Anterior cingulate cortex (tissue), 58 donors: ENCODE measurements around the gene THPO.

Source experiments
- DNase-seq, 58 donors: peaks; one replicate each; lab custom pipeline; 2025; lab: John Stamatoyannopoulos, UW

The THPO gene

DNA sequence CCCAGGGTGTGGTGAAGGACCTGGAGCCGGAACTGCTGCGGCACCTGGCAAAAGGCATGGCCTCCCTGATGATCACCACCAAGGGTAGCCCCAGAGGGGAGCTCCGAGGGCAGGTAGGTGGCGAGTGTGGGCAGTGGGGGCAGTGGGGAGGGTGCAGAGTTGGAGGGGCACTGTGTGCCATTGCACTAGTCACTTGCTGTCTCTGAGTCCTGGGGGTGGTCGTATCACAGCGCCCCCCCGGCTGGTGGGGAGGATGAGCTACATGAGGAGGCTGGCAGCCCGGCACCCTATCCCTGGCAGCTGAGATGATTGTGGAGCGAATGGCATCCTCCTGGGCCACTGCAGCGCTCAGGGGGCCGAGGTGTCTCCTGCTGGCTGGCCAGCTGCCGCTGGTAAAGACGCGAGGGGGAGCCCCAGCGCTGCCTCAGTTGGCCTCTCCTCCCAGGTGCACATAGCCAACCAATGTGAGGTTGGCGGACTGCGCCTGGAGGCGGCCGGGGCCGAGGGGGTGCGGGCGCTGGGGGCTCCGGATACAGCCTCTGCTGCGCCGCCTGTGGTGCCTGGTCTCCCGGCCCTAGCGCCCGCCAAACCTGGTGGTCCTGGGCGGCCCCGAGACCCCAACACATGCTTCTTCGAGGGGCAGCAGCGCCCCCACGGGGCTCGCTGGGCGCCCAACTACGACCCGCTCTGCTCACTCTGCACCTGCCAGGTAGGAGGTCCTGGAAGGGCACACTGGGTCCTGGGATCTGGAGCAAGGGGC is 8.2 kb upstream of the THPO start:
- no peak for DNase-seq

DNA sequence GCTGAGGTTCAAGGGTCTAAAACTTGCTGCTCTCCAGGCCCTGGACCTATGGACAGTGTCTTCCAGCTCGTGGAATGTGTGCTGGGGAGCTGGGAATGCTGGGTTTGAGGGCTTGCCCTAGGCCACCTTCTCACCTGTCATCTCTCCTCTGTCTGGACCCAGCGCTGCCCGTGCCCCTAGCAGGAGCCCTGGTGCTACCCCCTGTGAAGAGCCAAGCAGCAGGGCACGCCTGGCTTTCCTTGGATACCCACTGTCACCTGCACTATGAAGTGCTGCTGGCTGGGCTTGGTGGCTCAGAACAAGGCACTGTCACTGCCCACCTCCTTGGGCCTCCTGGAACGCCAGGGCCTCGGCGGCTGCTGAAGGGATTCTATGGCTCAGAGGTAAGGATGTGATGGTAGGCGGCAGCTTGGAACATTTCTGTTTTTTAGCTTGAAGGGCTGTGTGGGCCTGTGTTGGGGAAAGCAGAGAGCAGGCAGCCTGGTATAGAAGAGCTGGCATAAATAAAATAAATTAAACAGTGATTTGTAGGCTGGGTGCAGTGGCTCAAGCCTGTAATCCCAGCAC is 6.9 kb upstream of the THPO start:
- DNase-seq, result peak in 23 of 58 donors; percentile 10 to 70 (median 39)

DNA sequence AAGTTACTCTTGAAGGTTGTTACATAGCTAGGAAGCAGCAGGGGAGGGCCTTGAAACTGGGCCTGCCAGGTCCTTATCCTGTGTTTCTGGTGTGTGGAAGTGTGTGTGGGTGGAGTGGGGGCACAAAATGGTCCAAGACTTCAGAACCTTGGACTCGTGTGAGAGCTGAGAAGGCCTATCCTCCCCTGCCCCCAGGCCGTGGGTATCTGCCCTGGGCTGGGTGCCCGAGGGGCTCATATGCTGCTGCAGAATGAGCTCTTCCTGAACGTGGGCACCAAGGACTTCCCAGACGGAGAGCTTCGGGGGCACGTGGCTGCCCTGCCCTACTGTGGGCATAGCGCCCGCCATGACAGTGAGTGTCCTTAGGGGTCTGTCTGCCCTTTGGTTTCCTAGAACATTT is 6.3 kb upstream of the THPO start:
- DNase-seq, result peak in 1 of 58 donors; percentile 7

DNA sequence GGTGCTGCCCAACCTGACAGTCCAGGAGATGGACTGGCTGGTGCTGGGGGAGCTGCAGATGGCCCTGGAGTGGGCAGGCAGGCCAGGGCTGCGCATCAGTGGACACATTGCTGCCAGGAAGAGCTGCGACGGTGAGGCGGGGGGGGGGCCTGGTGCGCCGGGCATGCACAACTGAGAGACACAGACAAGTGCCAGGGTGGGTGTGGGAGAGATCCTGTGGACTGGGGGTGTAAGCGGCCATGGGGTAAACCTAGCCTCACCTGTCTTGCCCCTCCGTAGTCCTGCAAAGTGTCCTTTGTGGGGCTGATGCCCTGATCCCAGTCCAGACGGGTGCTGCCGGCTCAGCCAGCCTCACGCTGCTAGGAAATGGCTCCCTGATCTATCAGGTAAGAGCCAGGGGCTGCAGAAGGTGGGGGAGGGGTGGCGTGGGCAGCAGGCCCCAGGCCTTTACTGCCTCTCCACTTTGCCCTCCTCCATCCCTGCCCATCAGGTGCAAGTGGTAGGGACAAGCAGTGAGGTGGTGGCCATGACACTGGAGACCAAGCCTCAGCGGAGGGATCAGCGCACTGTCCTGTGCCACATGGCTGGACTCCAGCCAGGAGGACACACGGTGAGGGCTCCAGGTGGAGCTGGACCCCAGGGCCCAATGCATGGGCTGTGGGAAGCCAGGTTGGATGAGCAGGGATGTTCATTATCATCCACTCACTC is 5.2 kb upstream of the THPO start:
- no peak for DNase-seq

DNA sequence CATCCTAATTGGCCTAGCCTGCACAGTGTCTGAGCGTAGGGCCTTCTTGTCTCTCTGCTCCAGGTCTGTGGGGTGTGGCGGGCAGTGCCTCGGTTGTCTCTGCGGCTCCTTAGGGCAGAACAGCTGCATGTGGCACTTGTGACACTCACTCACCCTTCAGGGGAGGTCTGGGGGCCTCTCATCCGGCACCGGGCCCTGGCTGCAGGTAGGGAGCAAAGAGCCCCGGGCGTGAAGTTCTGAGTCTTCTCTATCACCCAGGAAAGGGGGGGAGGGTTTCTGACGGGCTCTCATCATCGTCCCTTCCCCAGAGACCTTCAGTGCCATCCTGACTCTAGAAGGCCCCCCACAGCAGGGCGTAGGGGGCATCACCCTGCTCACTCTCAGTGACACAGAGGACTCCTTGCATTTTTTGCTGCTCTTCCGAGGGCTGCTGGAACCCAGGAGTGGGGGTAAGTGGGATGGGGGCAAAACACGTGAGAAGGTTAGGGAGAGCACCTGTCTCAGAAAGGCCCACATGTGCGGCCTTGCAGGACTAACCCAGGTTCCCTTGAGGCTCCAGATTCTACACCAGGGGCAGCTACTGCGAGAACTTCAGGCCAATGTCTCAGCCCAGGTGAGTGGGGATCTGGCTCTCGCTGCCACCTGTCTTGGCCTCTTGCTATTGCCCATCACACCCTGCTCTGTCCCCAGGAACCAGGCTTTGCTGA is 4.5 kb upstream of the THPO start:
- no peak for DNase-seq

DNA sequence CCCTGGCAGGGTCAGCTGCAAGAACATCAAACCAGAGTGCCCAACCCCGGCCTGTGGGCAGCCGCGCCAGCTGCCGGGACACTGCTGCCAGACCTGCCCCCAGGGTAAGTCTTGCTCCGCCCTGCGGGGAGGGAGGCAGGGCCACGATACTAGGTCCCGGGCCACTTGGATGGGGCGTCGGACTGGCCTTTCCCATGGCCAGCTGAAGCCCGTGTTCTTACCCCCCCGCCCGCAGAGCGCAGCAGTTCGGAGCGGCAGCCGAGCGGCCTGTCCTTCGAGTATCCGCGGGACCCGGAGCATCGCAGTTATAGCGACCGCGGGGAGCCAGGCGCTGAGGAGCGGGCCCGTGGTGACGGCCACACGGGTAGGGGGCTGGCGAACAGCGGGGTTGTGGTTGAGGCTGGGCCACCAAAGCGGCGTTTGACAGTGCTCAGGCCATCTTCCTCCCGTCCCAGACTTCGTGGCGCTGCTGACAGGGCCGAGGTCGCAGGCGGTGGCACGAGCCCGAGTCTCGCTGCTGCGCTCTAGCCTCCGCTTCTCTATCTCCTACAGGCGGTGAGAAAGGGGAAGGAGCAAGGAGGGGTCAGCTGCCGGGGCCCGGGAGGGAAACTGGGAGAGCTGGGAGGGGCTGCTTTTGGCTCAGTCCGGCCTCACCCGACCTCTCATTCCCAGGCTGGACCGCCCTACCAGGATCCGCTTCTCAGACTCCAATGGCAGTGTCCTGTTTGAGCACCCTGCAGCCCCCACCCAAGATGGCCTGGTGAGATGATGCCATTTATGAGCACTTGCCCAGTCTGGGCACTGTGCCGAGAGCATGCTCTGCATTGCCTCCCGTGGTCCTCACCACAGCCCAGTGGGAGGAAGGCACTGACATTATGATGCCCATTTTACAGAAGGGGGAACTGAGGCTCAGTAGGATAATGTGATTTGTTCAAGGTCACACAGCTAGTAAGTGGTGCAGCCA is 3.5 kb upstream of the THPO start:
- DNase-seq, result no peak

DNA sequence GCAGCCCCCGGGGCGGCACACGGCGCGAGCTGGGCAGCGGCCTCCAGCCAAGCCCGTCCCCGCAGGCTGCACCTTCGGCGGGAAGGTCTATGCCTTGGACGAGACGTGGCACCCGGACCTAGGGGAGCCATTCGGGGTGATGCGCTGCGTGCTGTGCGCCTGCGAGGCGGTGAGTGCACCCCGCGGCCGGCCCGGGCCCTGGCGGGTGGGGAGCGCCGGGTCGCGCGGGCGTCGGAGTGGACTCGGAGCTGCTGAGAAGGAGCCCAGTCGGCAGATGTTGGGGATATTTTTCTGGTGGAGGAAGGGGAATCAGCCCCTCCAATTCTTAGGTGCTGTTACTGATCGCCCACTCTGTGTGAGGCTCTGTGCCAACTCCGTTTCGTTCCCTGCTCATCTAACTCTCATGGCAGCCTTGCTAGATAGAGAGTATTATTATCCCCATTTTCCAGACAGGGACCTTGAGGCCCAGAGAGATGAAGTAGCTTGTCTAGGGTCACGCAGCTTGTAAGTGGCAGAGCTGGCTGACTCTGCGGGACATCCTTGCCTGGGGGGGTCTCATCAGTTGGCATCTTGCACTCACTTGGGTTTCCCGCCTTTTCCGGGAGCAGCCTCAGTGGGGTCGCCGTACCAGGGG is 2.7 kb upstream of the THPO start:
- peak in 1 of 58 donors; percentile 31 for DNase-seq

DNA sequence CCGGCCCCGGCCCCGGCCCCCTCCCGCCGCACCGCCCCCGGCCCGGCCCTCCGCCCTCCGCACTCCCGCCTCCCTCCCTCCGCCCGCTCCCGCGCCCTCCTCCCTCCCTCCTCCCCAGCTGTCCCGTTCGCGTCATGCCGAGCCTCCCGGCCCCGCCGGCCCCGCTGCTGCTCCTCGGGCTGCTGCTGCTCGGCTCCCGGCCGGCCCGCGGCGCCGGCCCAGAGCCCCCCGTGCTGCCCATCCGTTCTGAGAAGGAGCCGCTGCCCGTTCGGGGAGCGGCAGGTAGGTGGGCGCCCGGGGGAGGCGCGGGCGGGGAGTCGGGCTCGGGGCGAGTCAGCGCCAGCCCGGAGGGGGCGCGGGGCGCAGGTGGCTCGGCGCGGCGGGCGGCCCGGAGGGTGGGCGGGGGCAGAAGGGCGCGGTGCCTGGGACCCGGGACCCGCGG is 2.2 kb upstream of the THPO start:
- DNase-seq, result peak in 31 of 58 donors; percentile 8 to 62 (median 29)

DNA sequence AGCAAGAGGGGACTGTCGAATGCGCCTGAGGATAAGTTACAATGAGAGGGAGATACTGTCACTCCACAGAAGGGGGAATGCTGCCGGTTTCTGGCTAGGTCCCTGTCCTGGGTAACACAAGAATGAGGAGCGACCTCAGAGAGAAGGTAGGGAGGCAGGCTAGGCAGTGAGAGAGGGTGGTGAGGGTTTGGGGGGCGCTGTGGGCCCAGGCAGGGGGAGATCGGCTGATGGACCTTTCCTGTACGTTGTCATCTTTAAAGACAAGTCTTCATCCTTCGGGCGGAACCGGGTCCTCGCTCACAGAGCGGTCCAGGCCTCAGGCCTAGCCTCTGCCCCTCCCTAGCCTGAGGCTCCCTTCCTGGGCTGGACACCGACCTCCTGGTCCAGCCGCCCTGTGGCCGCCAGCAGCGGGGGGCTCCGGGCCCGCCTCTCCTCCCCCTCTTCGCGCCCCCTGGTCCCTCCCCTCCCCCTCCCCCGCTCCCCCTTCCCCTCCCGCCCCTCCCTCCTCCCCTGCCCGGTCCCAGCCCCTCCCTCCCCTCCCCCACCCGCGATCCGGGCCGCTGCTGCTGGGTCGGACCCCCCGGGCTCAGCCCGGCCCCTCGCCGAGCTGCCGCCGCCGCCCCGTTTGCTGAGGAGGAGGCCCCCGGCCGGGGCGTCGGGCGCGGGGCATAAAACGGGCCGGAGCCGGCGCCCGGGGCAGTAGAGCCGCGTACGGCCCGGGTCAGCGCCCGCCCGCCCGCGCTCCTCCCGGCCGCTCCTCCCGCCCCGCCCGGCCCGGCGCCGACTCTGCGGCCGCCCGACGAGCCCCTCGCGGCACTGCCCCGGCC is 1.6 kb upstream of the THPO start, which contains the start of gene CHRD:
Gene CHRD (plus strand): TSS at position 697 of the 827 bp plus-strand sequence. CDS start 265 bp downstream, outside the sequence.
- peak in 2 of 58 donors; percentile 17 to 25 for DNase-seq

DNA sequence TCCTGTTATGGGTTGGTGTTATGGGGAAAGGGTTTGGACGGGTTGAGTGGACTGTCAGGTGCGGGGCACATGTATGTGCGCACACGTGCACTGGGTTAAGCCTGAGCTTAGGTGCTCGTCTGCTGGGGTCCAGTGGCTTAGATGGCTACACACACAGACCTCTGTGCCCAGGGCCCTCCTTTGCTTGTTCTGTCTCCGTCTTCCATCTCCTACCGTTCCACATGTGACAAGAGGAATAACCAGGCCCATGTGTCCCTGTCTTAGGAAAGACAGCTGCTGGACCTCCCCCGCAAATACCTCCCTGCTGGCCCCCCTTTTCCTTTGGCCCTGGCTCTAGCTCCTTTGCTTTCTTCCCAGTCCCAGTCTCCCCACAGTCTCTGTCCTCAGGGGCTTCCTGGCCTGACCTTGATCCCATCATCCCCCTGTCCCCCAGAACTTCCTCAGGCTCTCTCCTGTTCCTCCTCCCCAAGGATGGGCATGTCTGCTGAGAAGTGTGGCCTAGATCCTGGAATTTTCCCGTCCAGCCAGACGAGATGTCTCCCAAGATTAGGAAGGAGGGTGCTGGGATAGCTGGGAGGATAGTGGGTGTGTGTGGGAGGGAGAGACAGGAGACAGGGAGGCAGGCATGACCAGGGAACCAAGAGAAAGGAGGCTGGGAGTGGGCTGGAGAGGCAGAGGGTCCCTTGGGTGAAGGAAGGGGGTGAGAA is 797 bp upstream of the THPO start:
- no peak for DNase-seq

DNA sequence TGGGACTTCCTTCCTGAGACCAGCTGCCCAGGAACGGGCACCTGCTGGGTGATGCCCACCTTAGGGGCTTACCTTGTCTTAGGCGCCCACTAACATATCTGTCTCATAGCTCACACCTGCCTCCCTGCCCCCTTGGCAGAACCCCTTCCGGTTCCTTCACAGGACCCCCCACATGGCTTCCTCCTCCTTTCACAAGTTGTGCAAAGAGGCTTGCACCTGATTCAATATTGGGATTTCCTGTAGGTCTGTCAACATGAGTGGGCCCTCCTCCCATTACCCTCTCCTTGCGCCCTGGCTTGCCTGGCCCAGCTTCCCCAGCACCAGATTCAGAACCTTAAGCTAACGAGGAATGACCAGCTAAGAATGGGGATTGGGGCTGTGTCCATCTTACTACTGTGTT is 633 bp downstream of the THPO start:
- DNase-seq, result no peak

DNA sequence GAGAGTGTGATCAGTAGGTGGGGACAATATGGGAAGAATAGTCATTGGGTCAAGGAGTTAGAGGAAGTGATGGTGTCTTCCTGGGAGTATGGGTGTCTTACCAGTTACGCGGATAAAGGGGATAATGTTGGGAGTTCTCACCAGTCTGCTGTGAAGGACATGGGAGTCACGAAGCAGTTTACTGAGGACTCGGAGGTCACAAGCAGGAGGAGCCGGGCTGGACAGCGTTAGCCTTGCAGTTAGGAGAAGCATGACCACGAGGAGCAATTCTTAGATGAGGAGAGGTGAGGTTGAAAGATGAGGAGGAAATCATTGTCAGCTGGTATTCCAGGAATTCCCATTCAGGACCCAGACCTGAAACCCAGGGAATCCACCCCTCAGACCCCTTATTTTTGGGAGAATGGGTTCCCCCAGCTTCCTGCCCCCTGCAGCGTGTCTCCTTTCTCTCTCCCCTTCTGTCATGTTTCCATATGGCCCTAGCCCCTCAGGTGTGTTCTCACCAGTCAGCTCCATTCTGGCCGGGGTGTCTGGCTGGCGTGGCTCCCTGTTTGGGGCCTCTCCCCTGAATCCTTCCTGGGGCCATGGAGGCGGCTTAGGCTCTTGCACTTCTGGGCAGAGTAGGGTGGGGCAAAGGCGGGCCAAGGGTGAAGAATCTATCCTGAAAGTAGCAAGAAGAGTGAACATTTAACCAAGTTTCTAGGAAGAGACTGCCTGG is 2.1 kb downstream of the THPO start:
- no peak for DNase-seq

DNA sequence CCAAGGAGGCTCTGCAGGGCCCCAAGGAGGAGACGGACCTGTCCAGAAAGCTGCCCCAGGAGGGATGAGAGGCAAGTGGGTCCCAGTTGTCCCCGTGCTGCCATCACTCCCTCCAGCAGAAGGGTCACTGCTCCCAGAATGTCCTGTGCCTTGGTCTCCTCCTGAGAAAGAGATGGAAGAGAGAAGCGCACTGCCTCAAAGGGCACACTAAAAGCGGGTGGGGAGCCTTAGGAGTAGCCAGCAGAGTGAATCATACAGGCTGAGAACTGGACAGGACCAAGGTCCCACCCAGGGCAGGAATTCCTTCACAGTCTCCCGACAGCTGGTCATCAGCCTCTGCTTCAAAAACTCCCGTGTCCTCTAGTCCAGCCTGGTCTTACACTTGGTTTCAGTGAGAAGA is 4.6 kb downstream of the THPO start:
- DNase-seq, result no peak

DNA sequence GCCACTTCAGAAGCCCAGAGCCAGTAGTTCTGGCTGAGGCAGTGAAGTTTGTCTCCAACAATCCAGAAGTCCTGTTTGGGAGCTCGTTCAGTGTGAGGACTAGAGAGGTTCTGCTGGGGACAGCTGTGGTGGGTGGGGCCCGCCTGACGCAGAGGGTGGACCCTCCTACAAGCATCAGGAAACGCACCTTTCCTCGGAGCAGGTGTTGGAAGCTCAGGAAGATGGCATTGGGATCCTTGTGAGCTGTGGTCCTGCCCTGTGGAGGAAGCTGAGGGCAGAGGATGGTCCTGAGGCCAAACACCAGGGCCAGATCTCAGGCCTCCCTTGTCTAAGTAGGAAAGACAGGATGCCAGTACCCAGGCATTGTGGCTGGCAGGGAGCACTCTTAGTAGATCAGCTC is 5.1 kb downstream of the THPO start:
- no peak for DNase-seq

DNA sequence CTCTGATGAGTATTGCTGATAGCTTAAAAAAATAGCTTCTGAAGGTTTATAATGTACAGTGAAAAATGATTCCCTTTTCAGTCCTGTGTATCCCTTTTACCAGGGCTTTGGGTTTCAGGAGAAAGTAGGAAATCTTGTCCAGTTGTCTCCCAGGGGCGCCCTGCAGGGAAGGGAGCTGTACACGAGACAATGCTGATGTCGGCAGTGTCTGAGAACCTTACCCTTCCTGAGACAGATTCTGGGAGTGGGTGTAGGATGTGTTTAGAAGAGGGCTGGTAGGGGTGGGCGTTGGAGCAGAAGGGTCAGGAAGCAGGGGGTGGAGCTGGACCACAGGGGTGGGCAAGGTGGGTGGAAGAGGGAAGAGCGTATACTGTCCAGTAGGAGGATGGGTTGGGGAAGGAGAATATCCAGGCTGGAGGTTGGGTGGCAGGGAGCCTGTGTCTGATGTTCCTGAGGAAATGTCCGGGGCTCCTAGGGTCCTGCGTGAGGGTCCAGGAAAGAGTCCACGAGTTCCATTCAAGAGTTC is 5.6 kb downstream of the THPO start:
- no peak for DNase-seq

DNA sequence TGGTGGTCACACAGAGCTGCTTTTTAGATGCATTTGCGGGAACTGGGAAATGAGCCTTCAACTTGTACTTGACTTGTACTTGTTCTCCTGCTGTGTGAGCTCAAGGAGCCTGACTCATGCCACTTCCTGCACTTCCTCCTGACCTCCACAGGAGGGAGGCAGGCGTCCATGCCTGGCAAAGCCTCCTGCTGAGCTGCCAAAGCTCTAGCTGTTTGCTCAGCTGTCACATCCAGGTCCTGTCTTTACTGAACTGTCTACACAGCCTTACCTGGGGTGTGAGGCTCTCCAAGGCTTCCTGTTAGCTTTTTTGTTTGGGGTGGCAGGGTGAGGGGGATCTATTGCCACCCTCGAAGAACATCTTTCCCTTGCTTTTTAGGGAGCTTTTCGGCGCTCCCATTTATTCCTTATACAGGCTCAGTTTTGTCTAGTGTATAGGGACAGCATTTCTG is 6.4 kb downstream of the THPO start:
- DNase-seq, result peak in 56 of 58 donors; percentile 16 to 88 (median 66)
